HEK293T (cell line): ENCODE measurements around the gene BLOC1S5.

Experiments used
- ARNT ChIP-seq: fragments of 450-650 bp; IDR thresholded peaks from 2 replicates; pipeline ENCODE4 v1.6.1; 2017; ENCODE audit warnings: mild to moderate bottlenecking
- ELF4 ChIP-seq: fragments of 450-650 bp; IDR thresholded peaks from 2 replicates; pipeline ENCODE4 v1.6.1; 2017; ENCODE audit warnings: antibody characterized with exemption
- FOXA1 ChIP-seq: fragments of 450-650 bp; IDR thresholded peaks from 2 replicates; pipeline ENCODE4 v1.6.1; 2016; ENCODE audit warnings: mild to moderate bottlenecking
- FOXK2 ChIP-seq: fragments of 450-650 bp; IDR thresholded peaks from 2 replicates; pipeline ENCODE4 v1.6.1; 2016; ENCODE audit warnings: mild to moderate bottlenecking
- FOXM1 ChIP-seq: fragments of 450-650 bp; IDR thresholded peaks from 2 replicates; pipeline ENCODE4 v1.6.1; 2017; ENCODE audit warnings: mild to moderate bottlenecking, borderline replicate concordance
- HDGF ChIP-seq: fragments of 450-650 bp; IDR thresholded peaks from 2 replicates; pipeline ENCODE4 v1.6.1; 2017; ENCODE audit warnings: antibody characterized with exemption, borderline replicate concordance
- L3MBTL2 ChIP-seq: fragments of 450-650 bp; conservative IDR thresholded peaks from 2 replicates; pipeline ENCODE4 v1.6.1; 2016; ENCODE audit warnings: mild to moderate bottlenecking
- NFRKB ChIP-seq: fragments of 450-650 bp; IDR thresholded peaks from 2 replicates; pipeline ENCODE4 v1.6.1; 2016; ENCODE audit warnings: mild to moderate bottlenecking, moderate library complexity
- SP1 ChIP-seq: fragments of 450-650 bp; IDR thresholded peaks from 2 replicates; pipeline ENCODE4 v1.6.1; 2017
- SUZ12 ChIP-seq: fragments of 450-650 bp; IDR thresholded peaks from 2 replicates; pipeline ENCODE4 v1.6.1; 2016; ENCODE audit warnings: mild to moderate bottlenecking
- ZNF384 ChIP-seq: fragments of 450-650 bp; IDR thresholded peaks from 2 replicates; pipeline ENCODE4 v1.6.1; 2016
- TF ChIP-seq, protein P1 (sequence below): fragments of 450-650 bp; IDR thresholded peaks from 2 replicates; pipeline ENCODE4 v1.6.1; 2016

GRCh38 chr6:8108759-8109539 is 44.8 kb upstream of the BLOC1S5 start:
- TF ChIP-seq FOXA1 = no peak
- TF ChIP-seq SP1 = no peak
- no peak for TF ChIP-seq ELF4
- no peak for TF ChIP-seq SUZ12
- no peak for TF ChIP-seq ARNT
- TF ChIP-seq FOXK2 = no peak
- TF ChIP-seq FOXM1 = no peak
- TF ChIP-seq HDGF = no peak
- no peak for TF ChIP-seq NFRKB
- no peak for TF ChIP-seq L3MBTL2
- TF ChIP-seq, protein P1, sequence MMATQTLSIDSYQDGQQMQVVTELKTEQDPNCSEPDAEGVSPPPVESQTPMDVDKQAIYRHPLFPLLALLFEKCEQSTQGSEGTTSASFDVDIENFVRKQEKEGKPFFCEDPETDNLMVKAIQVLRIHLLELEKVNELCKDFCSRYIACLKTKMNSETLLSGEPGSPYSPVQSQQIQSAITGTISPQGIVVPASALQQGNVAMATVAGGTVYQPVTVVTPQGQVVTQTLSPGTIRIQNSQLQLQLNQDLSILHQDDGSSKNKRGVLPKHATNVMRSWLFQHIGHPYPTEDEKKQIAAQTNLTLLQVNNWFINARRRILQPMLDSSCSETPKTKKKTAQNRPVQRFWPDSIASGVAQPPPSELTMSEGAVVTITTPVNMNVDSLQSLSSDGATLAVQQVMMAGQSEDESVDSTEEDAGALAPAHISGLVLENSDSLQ = no peak
- TF ChIP-seq ZNF384 = no peak
